A549 (cell line): Measurements from ENCODE around the gene LRFN4. TPM values are rescaled to one million over a fixed set of nuclear protein-coding genes. Genes with fewer than 3 reads are reported as not detected.

Experiments used
- ATAC-seq, 2 experiments: fragments of 200-7000 bp in 1 of 2; fragments of >200 bp in 1 of 2; cut with Nextera tagmentation in 1 of 2; cut with Tn5 transposase in 1 of 2; 3 replicates each; pipeline versions ENCODE4 v1.8.0 to v1.9.1; 2018 to 2020; ENCODE audit warnings: mild to moderate bottlenecking in 1 of 2, moderate library complexity in 1 of 2
- CTCF ChIA-PET: fragments of 300-600 bp; sonication (Branson Sonifier 250); formaldehyde crosslinking; extraction: SDS; loops from one replicate; lab custom pipeline; 2021; ENCODE audit warnings: antibody characterized with exemption, inconsistent platforms; lab: Yijun Ruan, JAX
- POLR2A ChIA-PET: fragments of 350-600 bp; formaldehyde crosslinking; extraction: SDS; loops from one replicate; lab custom pipeline; 2021; ENCODE audit warnings: antibody characterized with exemption, inconsistent platforms; lab: Yijun Ruan, JAX
- DNase-seq, 2 experiments: peaks; one replicate each; pipeline versions ENCODE4 v3.0.0 to v3.0.0-alpha.2; 2011 to 2016; ENCODE audit warnings: low read depth in 1 of 2, low spot score in 1 of 2
- FAIRE-seq: peaks from 2 replicates; lab custom pipeline; 2011; peaks lifted over from hg19 to GRCh38; lab: Jason Lieb, UNC
- H3K27ac ChIP-seq, 2 experiments: fragments of >200 bp; sonication (Bioruptor Twin); formaldehyde crosslinking; 3 replicates each; pipeline ENCODE4 v1.5.1; 2016 to 2017
- H3K4me1 ChIP-seq: fragments of >200 bp; sonication (Bioruptor Twin); formaldehyde crosslinking; 3 replicates; pipeline ENCODE4 v1.6.1; 2016
- H3K4me2 ChIP-seq: fragments of >200 bp; sonication (Bioruptor Twin); formaldehyde crosslinking; 3 replicates; pipeline ENCODE4 v1.6.1; 2016
- H3K4me3 ChIP-seq: fragments of >200 bp; sonication (Bioruptor Twin); formaldehyde crosslinking; 3 replicates; pipeline ENCODE4 v1.5.1; 2016
- H3K9me3 ChIP-seq: fragments of >200 bp; sonication (Bioruptor Twin); formaldehyde crosslinking; 3 replicates; pipeline ENCODE4 v1.6.1; 2016
- ATOH8 ChIP-seq: fragments of 250-450 bp; sonication (Bioruptor Pico); IDR thresholded peaks from 2 replicates; pipeline ENCODE4 v1.5.0; 2020; ENCODE audit warnings: low read depth, mild to moderate bottlenecking, moderate library complexity
- CTCF ChIP-seq: fragments of >200 bp; sonication (Bioruptor Twin); formaldehyde crosslinking; IDR thresholded peaks from 3 replicates; pipeline ENCODE4 v1.5.1; 2016
- E2F6 ChIP-seq: IDR thresholded peaks from 2 replicates; pipeline ENCODE4 v1.6.1; 2012; ENCODE audit warnings: low read depth, borderline replicate concordance
- EHF ChIP-seq: fragments of 250-450 bp; sonication (Bioruptor Pico); IDR thresholded peaks from 2 replicates; pipeline ENCODE4 v1.5.0; 2020; ENCODE audit warnings: mild to moderate bottlenecking
- FOXS1 ChIP-seq: fragments of 250-450 bp; sonication (Bioruptor Pico); IDR thresholded peaks from 2 replicates; pipeline ENCODE4 v1.5.0; 2020; ENCODE audit warnings: mild to moderate bottlenecking, moderate library complexity
- HDAC2 ChIP-seq: fragments of 200-600 bp; sonication (generic); IDR thresholded peaks from 2 replicates; pipeline ENCODE4 v1.6.1; 2016
- HOXB5 ChIP-seq: fragments of 250-450 bp; sonication (Bioruptor Pico); IDR thresholded peaks from 2 replicates; pipeline ENCODE4 v1.5.0; 2020; ENCODE audit warnings: mild to moderate bottlenecking, moderate library complexity
- JUNB ChIP-seq: fragments of >200 bp; sonication (Bioruptor Twin); formaldehyde crosslinking; IDR thresholded peaks from 2 replicates; pipeline ENCODE4 v1.6.1; 2016
- KDM1A ChIP-seq: fragments of 200-600 bp; sonication (generic); IDR thresholded peaks from 2 replicates; pipeline ENCODE4 v1.6.1; 2016; ENCODE audit warnings: low read depth, mild to moderate bottlenecking
- MAX ChIP-seq: IDR thresholded peaks from 2 replicates; pipeline ENCODE4 v1.6.1; 2012
- MAZ ChIP-seq: fragments of 150-350 bp; IDR thresholded peaks from 2 replicates; pipeline ENCODE4 v1.6.1; 2014; ENCODE audit warnings: antibody characterized with exemption, low read depth, low read length, borderline replicate concordance
- PBX3 ChIP-seq: IDR thresholded peaks from 2 replicates; pipeline ENCODE4 v1.6.1; 2012
- PHF8 ChIP-seq: fragments of 200-600 bp; sonication (generic); IDR thresholded peaks from 2 replicates; pipeline ENCODE4 v1.6.1; 2016; ENCODE audit warnings: low read depth, mild to moderate bottlenecking, antibody characterized with exemption, moderate library complexity, borderline replicate concordance
- RAD21 ChIP-seq, 2 experiments: fragments of >200 bp in 1 of 2; sonication (Bioruptor Twin) in 1 of 2; formaldehyde crosslinking in 1 of 2; IDR thresholded peaks in 1 of 2; conservative IDR thresholded peaks in 1 of 2; 2 replicates in 1 of 2; 3 replicates in 1 of 2; pipeline ENCODE4 v1.6.1; 2012 to 2018; ENCODE audit warnings: inconsistent platforms in 1 of 2
- RCOR1 ChIP-seq: fragments of 150-350 bp; IDR thresholded peaks from 2 replicates; pipeline ENCODE4 v1.6.1; 2014; ENCODE audit warnings: antibody characterized with exemption, low read length, low read depth
- RFX5 ChIP-seq: fragments of 450-650 bp; IDR thresholded peaks from 2 replicates; pipeline ENCODE4 v1.7.1; 2014; ENCODE audit warnings: antibody characterized with exemption, mild to moderate bottlenecking, moderate library complexity
- SMC3 ChIP-seq: fragments of >200 bp; sonication (Bioruptor Twin); formaldehyde crosslinking; IDR thresholded peaks from 3 replicates; pipeline ENCODE4 v1.6.1; 2018; ENCODE audit warnings: inconsistent platforms
- TFCP2L1 ChIP-seq: fragments of 250-450 bp; sonication (Bioruptor Pico); IDR thresholded peaks from 2 replicates; pipeline ENCODE4 v1.5.0; 2021; ENCODE audit warnings: mild to moderate bottlenecking
- TP53 ChIP-seq: fragments of 250-450 bp; sonication (Bioruptor Pico); IDR thresholded peaks from 2 replicates; pipeline ENCODE4 v1.5.0; 2021; ENCODE audit warnings: mild to moderate bottlenecking, moderate library complexity
- WGBS: methylation state at CpG from one replicate; pipeline ENCODE4 v1.1.6; 2017; ENCODE audit errors: missing lambda C conversion rate; 5-methylcytosine and 5-hydroxymethylcytosine counted together
- polyA plus RNA-seq, 4 experiments: library from polyadenylated mRNA; depleted of rRNA in 3 of 4; stranded (reverse); fragments of >200 nt; fragmentation: RNase III in 1 of 4; extraction: RNeasy Plus Mini Kit Qiagen cat#74134 plus additional on column Dnase treatment in 1 of 4; gene quantifications; 2 replicates in 3 of 4; 3 replicates in 1 of 4; pipeline ENCODE4 v1.2.3, GENCODE V29; 2011 to 2017

LRFN4 gene
- polyA plus RNA-seq, 2 of the 4 experiments (the other 2 are of a cell fraction): 8.8 to 50.0 TPM

- Histone ChIP-seq H3K4me2 (no peak overlapping the region), H3K4me3 (no peak overlapping the region), H3K9me3 (no peaks in the 10 kb centered on the region), H3K4me1 (peaks cover 22% of the 10 kb centered on the region; the same call in 2 of the 3 replicates), H3K27ac (no peak overlapping the region)
- ATAC-seq (no peak), DNase-seq (no peak), FAIRE-seq (no peak)
- ChIA-PET CTCF (interaction anchor here (1.4 to 2.3 kb wide), 2 partner anchors 19 to 128 kb away, joined by 4 to 9 read pairs; partner anchors contain the start of gene C11orf86), POLR2A (no interaction called here)
- WGBS: 84% methylated on average over 14 of the region's 14 CpGs
- TF ChIP-seq KDM1A: no peak
Measured at GRCh38 chr11:66847461-66848232, 9.2 kb upstream of the LRFN4 start.

- POLR2A ChIA-PET: interaction anchor here (1.3 kb wide), 1 partner anchor 127 kb away, joined by 3 read pairs; no protein-coding TSS in a partner anchor
- CTCF ChIA-PET: interaction anchor here (0.6 to 3.3 kb wide), 7 partner anchors 9 to 172 kb away, joined by 3 to 15 read pairs (median 4); partner anchors contain the start of gene C11orf86
Measured at GRCh38 chr11:66848671-66849500, 8.0 kb upstream of the LRFN4 start.

GRCh38 chr11:66849501-66850234, 7.2 kb upstream of the LRFN4 start:
- Histone ChIP-seq H3K4me3 (no peak overlapping the region), H3K9me3 (no peaks in the 10 kb centered on the region), H3K4me2 (no peak overlapping the region), H3K4me1 (peaks cover 15% of the 10 kb centered on the region; the same call in 1 of the 3 replicates), H3K27ac (no peak overlapping the region)
- no peak for ATAC-seq
- POLR2A ChIA-PET: interaction anchor here (1.3 kb wide), 1 partner anchor 126 kb away, joined by 3 read pairs; no protein-coding TSS in a partner anchor
- no peak for FAIRE-seq
- WGBS: 92% methylated on average over 15 of the region's 22 CpGs
- CTCF ChIA-PET: interaction anchor here (0.6 to 3.3 kb wide), 7 partner anchors 8 to 171 kb away, joined by 3 to 15 read pairs (median 4); partner anchors contain the start of gene C11orf86
- DNase-seq: no peak
- TF ChIP-seq PHF8 (no peak), E2F6 (no peak), TP53 (CRISPR knock-in tag) (no peak), SMC3 (no peak), HOXB5 (CRISPR knock-in tag) (no peak), FOXS1 (no peak), RCOR1 (no peak), JUNB (no peak), ATOH8 (no peak), MAZ (no peak), RAD21 (conservative IDR thresholded peaks at IDR 0.05 in 1 of 2, IDR thresholded peaks at IDR 0.05 in 1 of 2) (no peak)

More at GRCh38 chr11:66848671-66849500, 8.0 kb upstream of the LRFN4 start:
- WGBS: 94% methylated on average over 19 of the region's 28 CpGs
- no peak for DNase-seq
- Histone ChIP-seq H3K4me3 (no peak overlapping the region), H3K27ac (no peak overlapping the region), H3K9me3 (no peaks in the 10 kb centered on the region), H3K4me1 (peaks cover 22% of the 10 kb centered on the region; the same call in 2 of the 3 replicates), H3K4me2 (no peak overlapping the region)
- FAIRE-seq: no peak
- ATAC-seq: no peak
- TF ChIP-seq RAD21 (conservative IDR thresholded peaks at IDR 0.05 in 1 of 2, IDR thresholded peaks at IDR 0.05 in 1 of 2) (no peak), PBX3 (no peak), PHF8 (no peak), CTCF (no peak), EHF (no peak), JUNB (no peak), HDAC2 (no peak), KDM1A (no peak), RFX5 (no peak), FOXS1 (no peak), TFCP2L1 (CRISPR knock-in tag) (no peak), RCOR1 (no peak), MAX (no peak)
